ENCODE data around the gene PXN.
"Not testable (repeated sequence)": the region's sequence is repeated elsewhere in the genome, so short reads cannot be mapped to it uniquely, and the experiment has no call there.

Gene PXN

DNA sequence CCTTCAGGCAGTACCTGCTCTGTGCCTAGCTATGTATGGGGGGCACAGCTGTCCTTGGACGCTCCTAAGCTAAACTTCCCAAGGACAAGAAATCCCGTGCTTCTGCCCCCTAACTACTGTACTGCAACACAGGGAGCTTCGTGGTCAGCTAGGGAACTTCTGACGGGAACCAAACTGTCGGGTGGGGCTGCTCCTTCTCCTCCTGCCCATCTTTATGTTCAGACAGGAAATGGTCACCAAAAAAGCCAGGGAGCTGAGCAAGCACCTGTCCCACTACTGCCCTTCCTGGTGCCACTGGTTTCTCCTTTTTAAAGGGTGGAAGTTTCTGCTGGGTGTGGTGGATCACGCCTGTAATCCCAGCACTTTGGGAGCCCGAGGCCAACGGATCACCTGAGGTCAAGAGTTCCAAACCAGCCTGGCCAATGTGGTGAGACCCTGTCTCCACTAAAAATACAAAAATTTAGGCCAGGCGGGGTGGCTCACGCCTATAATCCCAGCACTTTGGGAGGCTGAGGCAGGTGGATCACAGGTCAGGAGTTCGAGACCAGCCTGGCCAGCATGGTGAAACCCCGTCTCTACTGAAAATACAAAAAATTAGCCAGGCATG is 26.6 kb downstream of the PXN start:
- H3K27me3 ChIP-seq (ENCODE audit: insufficient read depth, poor library complexity, severe bottlenecking) = no peaks in the 10 kb centered on the region
- no peak overlapping the region for H3K27ac ChIP-seq (replicated peaks)
- no peak overlapping the region for H3K4me3 ChIP-seq (replicated peaks; ENCODE audit: insufficient read depth, low read length)
- TF ChIP-seq, protein P1, sequence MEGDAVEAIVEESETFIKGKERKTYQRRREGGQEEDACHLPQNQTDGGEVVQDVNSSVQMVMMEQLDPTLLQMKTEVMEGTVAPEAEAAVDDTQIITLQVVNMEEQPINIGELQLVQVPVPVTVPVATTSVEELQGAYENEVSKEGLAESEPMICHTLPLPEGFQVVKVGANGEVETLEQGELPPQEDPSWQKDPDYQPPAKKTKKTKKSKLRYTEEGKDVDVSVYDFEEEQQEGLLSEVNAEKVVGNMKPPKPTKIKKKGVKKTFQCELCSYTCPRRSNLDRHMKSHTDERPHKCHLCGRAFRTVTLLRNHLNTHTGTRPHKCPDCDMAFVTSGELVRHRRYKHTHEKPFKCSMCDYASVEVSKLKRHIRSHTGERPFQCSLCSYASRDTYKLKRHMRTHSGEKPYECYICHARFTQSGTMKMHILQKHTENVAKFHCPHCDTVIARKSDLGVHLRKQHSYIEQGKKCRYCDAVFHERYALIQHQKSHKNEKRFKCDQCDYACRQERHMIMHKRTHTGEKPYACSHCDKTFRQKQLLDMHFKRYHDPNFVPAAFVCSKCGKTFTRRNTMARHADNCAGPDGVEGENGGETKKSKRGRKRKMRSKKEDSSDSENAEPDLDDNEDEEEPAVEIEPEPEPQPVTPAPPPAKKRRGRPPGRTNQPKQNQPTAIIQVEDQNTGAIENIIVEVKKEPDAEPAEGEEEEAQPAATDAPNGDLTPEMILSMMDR (IDR thresholded peaks at IDR 0.05; ENCODE audit: insufficient read depth, low read length) = no peak
- no peak for DNase-seq (ENCODE audit: low read depth in 1 of 2, low spot score in 1 of 2)

DNA sequence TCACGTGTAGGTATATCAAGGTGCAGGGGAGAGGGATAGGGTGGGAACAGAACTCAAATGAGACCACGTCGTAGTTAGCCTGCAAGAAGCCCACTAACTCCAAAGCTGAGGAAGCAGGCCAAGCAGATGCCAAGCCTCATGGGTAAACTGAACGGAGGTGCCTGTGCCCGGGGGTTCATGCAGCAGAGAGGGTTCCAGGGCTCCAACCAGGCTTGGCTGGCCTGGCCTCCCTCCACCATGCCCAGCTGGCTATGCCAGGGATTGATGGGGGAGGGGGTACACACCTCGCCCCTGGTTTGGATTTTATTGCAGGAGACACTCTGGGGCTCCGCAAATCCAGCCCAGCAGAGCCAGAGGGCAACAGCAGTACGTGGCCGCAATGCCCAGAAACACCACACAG is 27.3 kb downstream of the PXN start:
- no peaks in the 10 kb centered on the region for H3K27me3 ChIP-seq (ENCODE audit: insufficient read depth, poor library complexity, severe bottlenecking)
- no peak overlapping the region for H3K4me3 ChIP-seq (replicated peaks; ENCODE audit: insufficient read depth, low read length)
- no peak for DNase-seq (ENCODE audit: low read depth in 1 of 2, low spot score in 1 of 2)
- TF ChIP-seq POLR2AphosphoS5 (IDR thresholded peaks at IDR 0.05; ENCODE audit: low read depth) (no peak), GABPA (IDR thresholded peaks at IDR 0.05; ENCODE audit: low read depth) (0 out of 2 replicates have a peak, but pooled peaks have one; percentile 5)
- peak overlapping the region; percentile 44 for H3K27ac ChIP-seq (replicated peaks)

GRCh38 chr12:120237360-120238171 is 28.0 kb downstream of the PXN start:
- TF ChIP-seq SPI1 (IDR thresholded peaks at IDR 0.05; ENCODE audit: borderline replicate concordance, low read depth) = peak; percentile 46; the same call in 1 of the 2 replicates
- TF ChIP-seq, protein P1 (IDR thresholded peaks at IDR 0.05; ENCODE audit: insufficient read depth, low read length) = no peak
- peak; percentile 65 for TF ChIP-seq POLR2AphosphoS5 (IDR thresholded peaks at IDR 0.05; ENCODE audit: low read depth)
- peak; percentile 24; the same call in 1 of the 2 replicates for TF ChIP-seq GABPA (IDR thresholded peaks at IDR 0.05; ENCODE audit: low read depth)
- TF ChIP-seq, protein P2, sequence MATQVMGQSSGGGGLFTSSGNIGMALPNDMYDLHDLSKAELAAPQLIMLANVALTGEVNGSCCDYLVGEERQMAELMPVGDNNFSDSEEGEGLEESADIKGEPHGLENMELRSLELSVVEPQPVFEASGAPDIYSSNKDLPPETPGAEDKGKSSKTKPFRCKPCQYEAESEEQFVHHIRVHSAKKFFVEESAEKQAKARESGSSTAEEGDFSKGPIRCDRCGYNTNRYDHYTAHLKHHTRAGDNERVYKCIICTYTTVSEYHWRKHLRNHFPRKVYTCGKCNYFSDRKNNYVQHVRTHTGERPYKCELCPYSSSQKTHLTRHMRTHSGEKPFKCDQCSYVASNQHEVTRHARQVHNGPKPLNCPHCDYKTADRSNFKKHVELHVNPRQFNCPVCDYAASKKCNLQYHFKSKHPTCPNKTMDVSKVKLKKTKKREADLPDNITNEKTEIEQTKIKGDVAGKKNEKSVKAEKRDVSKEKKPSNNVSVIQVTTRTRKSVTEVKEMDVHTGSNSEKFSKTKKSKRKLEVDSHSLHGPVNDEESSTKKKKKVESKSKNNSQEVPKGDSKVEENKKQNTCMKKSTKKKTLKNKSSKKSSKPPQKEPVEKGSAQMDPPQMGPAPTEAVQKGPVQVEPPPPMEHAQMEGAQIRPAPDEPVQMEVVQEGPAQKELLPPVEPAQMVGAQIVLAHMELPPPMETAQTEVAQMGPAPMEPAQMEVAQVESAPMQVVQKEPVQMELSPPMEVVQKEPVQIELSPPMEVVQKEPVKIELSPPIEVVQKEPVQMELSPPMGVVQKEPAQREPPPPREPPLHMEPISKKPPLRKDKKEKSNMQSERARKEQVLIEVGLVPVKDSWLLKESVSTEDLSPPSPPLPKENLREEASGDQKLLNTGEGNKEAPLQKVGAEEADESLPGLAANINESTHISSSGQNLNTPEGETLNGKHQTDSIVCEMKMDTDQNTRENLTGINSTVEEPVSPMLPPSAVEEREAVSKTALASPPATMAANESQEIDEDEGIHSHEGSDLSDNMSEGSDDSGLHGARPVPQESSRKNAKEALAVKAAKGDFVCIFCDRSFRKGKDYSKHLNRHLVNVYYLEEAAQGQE (IDR thresholded peaks at IDR 0.05; ENCODE audit: insufficient replicate concordance, low read depth) = no peak
- Histone ChIP-seq H3K27me3 (ENCODE audit: insufficient read depth, poor library complexity, severe bottlenecking) (no peaks in the 10 kb centered on the region), H3K27ac (replicated peaks) (peak overlapping the region; percentile 44), H3K4me3 (replicated peaks; ENCODE audit: insufficient read depth, low read length) (no peak overlapping the region)
- DNase-seq (ENCODE audit: low read depth in 1 of 2, low spot score in 1 of 2) = peak in 1 of 2 experiments; percentile 72

GRCh38 chr12:120236809-120237208 is 28.7 kb downstream of the PXN start:
- H3K27ac ChIP-seq (replicated peaks); DNase-seq (ENCODE audit: low read depth in 1 of 2, low spot score in 1 of 2); H3K4me3 ChIP-seq (replicated peaks; ENCODE audit: insufficient read depth, low read length); H3K27me3 ChIP-seq (ENCODE audit: insufficient read depth, poor library complexity, severe bottlenecking): not testable (repeated sequence)

- Histone ChIP-seq H3K4me3 (replicated peaks; ENCODE audit: insufficient read depth, low read length) (no peak overlapping the region), H3K27me3 (ENCODE audit: insufficient read depth, poor library complexity, severe bottlenecking) (no peaks in the 10 kb centered on the region), H3K27ac (replicated peaks) (no peak overlapping the region)
- DNase-seq (ENCODE audit: low read depth in 1 of 2, low spot score in 1 of 2) = no peak
- TF ChIP-seq POLR2AphosphoS5 (IDR thresholded peaks at IDR 0.05; ENCODE audit: low read depth) = no peak
- TF ChIP-seq, protein P2 (IDR thresholded peaks at IDR 0.05; ENCODE audit: insufficient replicate concordance, low read depth) = no peak
- TF ChIP-seq GABPA (IDR thresholded peaks at IDR 0.05; ENCODE audit: low read depth) = no peak
- TF ChIP-seq, protein P1 (IDR thresholded peaks at IDR 0.05; ENCODE audit: insufficient read depth, low read length) = no peak
Observed at GRCh38 chr12:120235369-120236323, 29.9 kb downstream of the PXN start.
